Posterior cingulate gyrus (tissue), 11 donors: ENCODE results near the gene COL6A1.
"Not testable (repeated sequence)": the region's sequence is repeated elsewhere in the genome, so short reads cannot be mapped to it uniquely, and the experiment has no call there.

ENCODE experiments used
- DNase-seq, 10 donors: peaks; one replicate each; pipeline versions ENCODE4 v3.0.0 to v3.0.0-alpha.2; 2020 to 2021; ENCODE audit warnings: mixed read lengths in 3 of 10
- intact Hi-C: fragments of 100-400 bp; cut with DNase I; formaldehyde crosslinking; loops from one replicate; pipeline ENCODE4 v1.15.1; 2023

COL6A1 gene

GRCh38 chr21:45964649-45965048 lies 16.9 kb upstream of the COL6A1 start:
- DNase-seq: no peak
- intact Hi-C loops: no loop called here

GRCh38 chr21:45965084-45965809 lies 16.3 kb upstream of the COL6A1 start:
- DNase-seq: no peak
- intact Hi-C loops: no loop called here

GRCh38 chr21:45966791-45967394 lies 14.7 kb upstream of the COL6A1 start:
- no peak for DNase-seq

GRCh38 chr21:45969921-45970673 lies 11.5 kb upstream of the COL6A1 start:
- peak in 1 of 10 donors; percentile 84 for DNase-seq
- intact Hi-C loops: no loop called here

More at GRCh38 chr21:45966791-45967394, 14.7 kb upstream of the COL6A1 start:
- intact Hi-C loops: no loop called here

- DNase-seq: peak in 5 of 10 donors; percentile 37 to 89 (median 59)
- intact Hi-C loops: no loop called here
Observed at GRCh38 chr21:45970674-45971615, 10.6 kb upstream of the COL6A1 start.

GRCh38 chr21:45971616-45972352 lies 9.8 kb upstream of the COL6A1 start:
- intact Hi-C loops: no loop called here
- peak in 1 of 10 donors; percentile 81 for DNase-seq

GRCh38 chr21:45972353-45972715 lies 9.2 kb upstream of the COL6A1 start:
- peak in 3 of 10 donors; percentile 55 to 86 (median 77) for DNase-seq
- intact Hi-C loops: no loop called here

GRCh38 chr21:45972716-45973474 lies 8.7 kb upstream of the COL6A1 start:
- intact Hi-C loops: no loop called here
- DNase-seq: peak in 1 of 10 donors; percentile 79

GRCh38 chr21:45973475-45974072 lies 8.0 kb upstream of the COL6A1 start:
- intact Hi-C loops: no loop called here
- peak in 6 of 10 donors; percentile 36 to 93 (median 55) for DNase-seq

- DNase-seq: peak in 2 of 10 donors; percentile 82 to 88
Observed at GRCh38 chr21:45974073-45975019, 7.2 kb upstream of the COL6A1 start.

GRCh38 chr21:45975020-45975666 lies 6.4 kb upstream of the COL6A1 start:
- peak in 2 of 10 donors; percentile 89 to 90 for DNase-seq
- intact Hi-C loops: no loop called here

More at GRCh38 chr21:45974073-45975019, 7.2 kb upstream of the COL6A1 start:
- intact Hi-C loops: no loop called here

- DNase-seq, intact Hi-C loops: not testable (repeated sequence)
Observed at GRCh38 chr21:45975667-45976409, 5.7 kb upstream of the COL6A1 start.

- intact Hi-C loops: no loop called here
- DNase-seq: no peak
Observed at GRCh38 chr21:45976701-45977311, 4.8 kb upstream of the COL6A1 start.

GRCh38 chr21:45977396-45977795 lies 4.2 kb upstream of the COL6A1 start:
- DNase-seq: no peak
- intact Hi-C loops: no loop called here

GRCh38 chr21:45979141-45979631 lies 2.4 kb upstream of the COL6A1 start:
- DNase-seq: peak in 5 of 10 donors; percentile 9 to 85 (median 77)
- intact Hi-C loops: no loop called here
